K562 (cell line): Measurements from ENCODE around the gene TIPARP. TPM values are rescaled to one million over a fixed set of nuclear protein-coding genes. Genes with fewer than 3 reads are reported as not detected.

Source experiments
- ADNP ChIP-seq: fragments of 200-800 bp; sonication (Bioruptor generic); IDR thresholded peaks from 2 replicates; pipeline ENCODE4 v1.6.1; 2016; ENCODE audit warnings: missing genetic modification characterization, missing compliant biosample characterization
- CTCFL ChIP-seq: IDR thresholded peaks from 2 replicates; pipeline ENCODE4 v1.6.1; 2011; ENCODE audit warnings: borderline replicate concordance, low read depth, mild to moderate bottlenecking, moderate library complexity, low read length; ENCODE audit not compliant: insufficient read depth, poor library complexity, severe bottlenecking
- ETV6 ChIP-seq, 3 experiments: fragments of 150-350 bp in 1 of 3; sonication (generic) in 1 of 3; formaldehyde crosslinking in 1 of 3; IDR thresholded peaks; 2 replicates each; pipeline versions ENCODE4 v1.6.1 to v1.8.0; 2014 to 2022; ENCODE audit warnings: borderline replicate concordance in 2 of 3, low read depth in 2 of 3, antibody characterized with exemption in 1 of 3, low read length in 1 of 3, mild to moderate bottlenecking in 1 of 3, missing genetic modification reagents in 1 of 3
- IRF1 ChIP-seq: sonication (generic); formaldehyde crosslinking; IDR thresholded peaks from 2 replicates; pipeline ENCODE4 v1.8.0; 2022; ENCODE audit warnings: missing genetic modification reagents, mild to moderate bottlenecking, borderline replicate concordance
- KDM1A ChIP-seq, 2 experiments: fragments of 450-650 bp; IDR thresholded peaks; 2 replicates each; pipeline ENCODE4 v1.6.1; 2016; ENCODE audit warnings: mild to moderate bottlenecking in 2 of 2
- MECOM ChIP-seq: fragments of 250-450 bp; sonication (Bioruptor Pico); IDR thresholded peaks from 2 replicates; pipeline ENCODE4 v1.8.0; 2022; ENCODE audit warnings: inconsistent platforms
- SMAD1 ChIP-seq: fragments of 150-350 bp; IDR thresholded peaks from 2 replicates; pipeline ENCODE4 v1.6.1; 2014; ENCODE audit warnings: low read length, low read depth; ENCODE audit not compliant: partially characterized antibody
- SNAPC5 ChIP-seq: fragments of 250-450 bp; sonication (Bioruptor Pico); IDR thresholded peaks from 2 replicates; pipeline ENCODE4 v1.8.0; 2021; ENCODE audit warnings: moderate library complexity, mild to moderate bottlenecking, inconsistent platforms
- SRSF9 ChIP-seq: fragments of 200-400 bp; formaldehyde crosslinking; IDR thresholded peaks from 2 replicates; pipeline ENCODE4 v1.6.1; 2017; ENCODE audit warnings: low read depth, low read length, borderline replicate concordance
- ZNF3 ChIP-seq: fragments of 250-450 bp; sonication (Bioruptor Pico); IDR thresholded peaks from 2 replicates; pipeline ENCODE4 v1.5.0; 2021; ENCODE audit warnings: mild to moderate bottlenecking, moderate library complexity
- polyA plus RNA-seq, 8 experiments: library from polyadenylated mRNA; depleted of rRNA in 4 of 8; stranded (reverse) in 5 of 8; unstranded in 3 of 8; fragments of >200 nt; fragmentation: Nextera tagmentation in 2 of 8; fragmentation: Illumina TruSeq in 1 of 8; extraction: Ambion mirVana in 2 of 8; extraction: Trizol in 1 of 8; gene quantifications; 2 replicates each; pipeline versions ENCODE4 v1.2.1 to v1.2.3, GENCODE V29; 2011 to 2014; ENCODE audit warnings: inconsistent platforms in 1 of 8, missing spikeins in 1 of 8
- total RNA-seq, 7 experiments: library from RNA; depleted of rRNA in 6 of 7; stranded (reverse); fragments of >200 nt in 6 of 7; fragmentation: Illumina TruSeq in 2 of 7; extraction: Trizol in 2 of 7; gene quantifications; 2 replicates each; pipeline versions ENCODE4 v1.2.1 to v1.2.3, GENCODE V29; 2011 to 2021; ENCODE audit warnings: low replicate concordance in 1 of 7

Gene TIPARP
- total and polyA plus RNA-seq, 9 of the 15 experiments (the other 6 are each of a cell fraction or from before 2014, with no cell fraction given): 2.4 to 29.4 (median 15.1) TPM

- TF ChIP-seq ETV6 (IDR thresholded peaks at IDR 0.05; ENCODE audit: borderline replicate concordance in 1 of 2, low read depth in 2 of 2, low read length in 1 of 2) (no peak), ETV6 (CRISPR knock-in tag; IDR thresholded peaks at IDR 0.05; ENCODE audit: borderline replicate concordance) (no peak), KDM1A (IDR thresholded peaks at IDR 0.05) (no peak; a peak in 1 of 4 replicates), IRF1 (no peak), SRSF9 (no peak), MECOM (no peak), SNAPC5 (no peak), ADNP (tag) (no peak), ZNF3 (CRISPR knock-in tag) (no peak), SMAD1 (no peak), CTCFL (no peak)
Measured at GRCh38 chr3:156673732-156674045, 701 bp upstream of the TIPARP start (continued).
